Peyer's patch (tissue), 4 donors: ENCODE data around the gene GOLGA6L6.
"Not testable (repeated sequence)": the region's sequence is repeated elsewhere in the genome, so short reads cannot be mapped to it uniquely, and the experiment has no call there.

Experiments
- CTCF ChIP-seq, 6 experiments: fragments of 450-650 bp in 4 of 6; fragments of 200-600 bp in 2 of 6; sonication (generic) in 1 of 6; IDR thresholded peaks; one replicate each; pipeline ENCODE4 v1.5.1; 2017 to 2019; ENCODE audit warnings: antibody characterized with exemption in 6 of 6, mild to moderate bottlenecking in 3 of 6, moderate library complexity in 1 of 6
- POLR2A ChIP-seq, 2 donors: fragments of 450-650 bp; IDR thresholded peaks; one replicate each; pipeline ENCODE4 v1.5.1; 2017; ENCODE audit warnings: antibody characterized with exemption in 2 of 2, mild to moderate bottlenecking in 2 of 2, moderate library complexity in 2 of 2

DNA sequence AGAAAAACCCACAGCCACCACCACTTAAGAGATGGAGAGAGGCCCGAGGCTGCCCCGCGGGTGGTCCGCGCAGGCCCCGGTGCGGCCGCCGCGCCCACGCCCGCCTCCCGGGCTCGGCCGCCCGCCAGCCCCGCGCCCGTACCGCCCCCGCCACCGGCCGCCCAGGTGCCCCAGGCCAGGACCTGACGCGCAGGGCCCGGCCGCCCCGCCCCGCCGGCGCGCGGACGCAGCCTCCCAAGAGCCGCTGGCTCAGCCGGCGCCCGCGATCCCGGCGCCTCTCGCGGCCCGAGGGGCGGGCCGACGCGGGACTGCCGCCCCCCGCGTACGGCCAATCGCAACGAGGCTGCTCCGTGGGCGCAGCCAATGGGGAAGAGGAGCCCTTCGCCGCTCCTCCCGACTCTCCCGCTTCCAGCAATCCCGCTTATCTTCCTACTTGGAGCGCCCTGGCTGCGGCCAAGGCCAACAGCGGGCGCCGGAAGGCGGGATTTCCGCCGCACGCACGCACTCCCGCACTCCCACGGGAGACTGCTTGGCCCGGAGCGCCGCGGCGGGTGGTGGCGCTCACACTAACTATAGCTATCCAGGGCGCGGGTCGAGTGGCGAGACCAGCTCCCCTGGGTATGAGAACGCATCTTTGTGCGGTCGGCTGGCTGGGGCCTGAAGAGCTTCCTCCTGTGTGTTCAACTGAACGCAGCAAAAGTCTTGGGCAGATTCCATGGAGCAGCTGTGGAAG lies 35.5 kb downstream of the GOLGA6L6 start:
- TF ChIP-seq CTCF, POLR2A (IDR thresholded peaks at IDR 0.05): not testable (repeated sequence)
